Measurements from ENCODE around the gene SETBP1.
A peak's percentile ranks its signal among the peaks of the same experiment; 100 is the strongest.

The SETBP1 gene

DNA sequence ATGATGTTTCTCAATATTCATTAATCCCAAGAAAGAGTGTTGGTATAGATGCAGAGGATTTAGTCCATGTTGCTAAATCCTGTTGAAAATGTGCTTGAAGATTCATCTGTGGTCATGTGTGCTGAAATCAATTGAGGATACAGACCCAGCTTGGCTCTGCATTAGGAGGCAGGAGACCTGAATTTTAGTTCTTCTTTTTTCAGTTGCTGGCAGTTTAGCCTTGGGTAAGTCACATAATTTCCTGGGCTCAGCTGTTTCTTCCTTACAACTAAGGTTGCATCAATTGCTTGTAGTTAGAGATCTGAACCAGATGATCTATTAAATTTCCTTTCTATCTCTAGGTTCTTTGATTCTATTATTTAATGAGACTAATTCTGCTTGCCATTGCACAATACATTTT is 54.4 kb downstream of the SETBP1 start:
- DNase-seq = no peak
- Mint-ChIP-seq H3K36me3 (peaks cover 67 to 78% of the 10 kb centered on the region in 2 donors), H3K27me3 (no peaks in the 10 kb centered on the region), H3K27ac (peak overlapping the region; percentile 48), H3K4me1 (peaks cover 64 to 79% of the 10 kb centered on the region in 2 donors), H3K9me3 (peaks cover 5% of the 10 kb centered on the region in 2 donors), H3K4me3 (no peak overlapping the region)
- no peak for ATAC-seq (replicated peaks)

DNA sequence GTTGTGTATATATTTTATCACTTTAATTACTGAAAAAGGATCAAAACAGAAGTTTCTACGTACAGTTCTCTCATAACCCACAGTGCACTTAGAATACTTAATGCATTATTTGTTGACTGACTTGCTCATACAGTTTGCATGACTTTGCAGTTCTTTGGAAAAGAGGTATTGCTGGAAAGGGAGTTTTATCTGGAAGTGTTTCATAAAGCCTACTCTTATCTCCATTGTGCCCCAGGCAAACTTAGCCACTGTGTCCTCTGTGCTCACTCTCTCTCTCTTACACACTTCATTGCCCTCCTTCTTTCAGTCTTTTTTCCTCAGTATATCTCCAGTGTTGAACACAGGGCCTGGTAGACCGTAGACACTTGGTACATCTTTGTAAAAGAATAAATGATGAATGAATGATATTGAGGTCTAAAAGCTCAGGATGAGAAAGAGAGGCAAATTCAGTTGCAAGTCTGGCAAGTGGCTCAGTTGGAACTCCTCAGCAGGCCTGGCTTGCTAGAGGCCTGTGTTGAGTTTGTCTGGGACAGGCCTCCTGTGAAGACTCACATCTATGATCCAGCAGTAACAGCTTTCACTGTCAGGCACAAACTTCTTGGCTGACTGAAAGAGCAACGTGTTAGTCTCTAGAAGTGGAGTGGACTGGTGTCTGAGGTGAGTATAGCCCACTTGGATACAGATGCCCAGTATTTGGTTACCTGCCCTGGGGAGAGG is 56.1 kb downstream of the SETBP1 start:
- Mint-ChIP-seq H3K4me3 (no peak overlapping the region), H3K4me1 (peaks cover 56 to 73% of the 10 kb centered on the region in 2 donors)

DNA sequence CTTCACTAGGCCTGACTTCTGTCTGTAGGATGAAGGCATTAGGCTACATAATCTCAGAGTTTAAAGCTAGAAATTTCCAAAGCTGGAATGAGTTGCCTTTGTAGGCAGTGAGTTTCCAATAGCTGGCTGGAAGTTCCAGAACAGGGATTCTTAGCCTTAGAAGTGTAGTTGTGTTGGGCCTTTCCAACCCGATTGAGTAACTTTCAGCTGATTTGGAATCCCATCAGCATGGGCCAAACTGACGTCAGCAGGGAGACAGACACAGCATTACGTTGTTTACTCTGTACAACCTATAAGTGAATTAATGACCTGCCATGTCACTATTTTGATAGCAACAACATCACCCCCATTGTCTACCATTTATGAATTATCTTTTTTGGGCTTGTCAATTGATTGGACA is 56.9 kb downstream of the SETBP1 start:
- H3K4me1 Mint-ChIP-seq = peaks cover 55 to 73% of the 10 kb centered on the region in 2 donors
- H3K27me3 Mint-ChIP-seq = no peaks in the 10 kb centered on the region
- peaks cover 52 to 74% of the 10 kb centered on the region in 2 donors for H3K36me3 Mint-ChIP-seq
- ATAC-seq (replicated peaks) = no peak
- no peak overlapping the region for H3K4me3 Mint-ChIP-seq
- no peak for DNase-seq
- H3K27ac Mint-ChIP-seq = no peak overlapping the region
- no peaks in the 10 kb centered on the region for H3K9me3 Mint-ChIP-seq

More for the DNA sequence above, 56.1 kb downstream of the SETBP1 start:
- H3K27me3 Mint-ChIP-seq = no peaks in the 10 kb centered on the region
- ATAC-seq (replicated peaks) = no peak
- peaks cover 57 to 76% of the 10 kb centered on the region in 2 donors for H3K36me3 Mint-ChIP-seq
- H3K27ac Mint-ChIP-seq = peak overlapping the region; percentile 10
- H3K9me3 Mint-ChIP-seq = no peaks in the 10 kb centered on the region
- DNase-seq = no peak

DNA sequence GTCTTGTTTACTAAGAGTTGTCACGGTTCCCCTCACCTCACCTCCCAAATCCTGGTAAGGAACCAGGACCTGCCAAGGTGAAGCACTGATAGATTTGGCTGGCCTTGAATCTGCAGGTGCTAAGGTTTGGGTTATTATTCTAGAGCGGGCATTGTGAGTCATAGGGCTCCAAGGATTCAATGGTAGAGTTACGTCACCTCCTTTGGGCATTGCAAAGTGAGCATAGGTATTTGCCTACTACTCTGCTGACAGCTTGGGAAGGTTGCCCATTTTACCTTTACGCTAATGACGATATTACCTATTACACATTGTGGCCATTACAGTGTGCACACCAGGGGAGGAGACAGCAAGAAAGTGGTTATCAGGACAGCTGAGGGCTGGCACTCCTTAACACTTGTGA is 59.3 kb downstream of the SETBP1 start:
- Mint-ChIP-seq H3K4me3 (no peak overlapping the region), H3K9me3 (no peaks in the 10 kb centered on the region), H3K36me3 (peaks cover 54 to 80% of the 10 kb centered on the region in 2 donors), H3K27me3 (no peaks in the 10 kb centered on the region), H3K27ac (no peak overlapping the region), H3K4me1 (peaks cover 43 to 61% of the 10 kb centered on the region in 2 donors)
- no peak for DNase-seq
- no peak for ATAC-seq (replicated peaks)

GRCh38 chr18:44741085-44741484 is 60.4 kb downstream of the SETBP1 start:
- Mint-ChIP-seq H3K4me3 (no peak overlapping the region), H3K27me3 (no peaks in the 10 kb centered on the region), H3K27ac (no peak overlapping the region), H3K9me3 (peaks cover 0 to 1% of the 10 kb centered on the region in 2 donors), H3K4me1 (peaks cover 41 to 61% of the 10 kb centered on the region in 2 donors), H3K36me3 (peaks cover 56 to 81% of the 10 kb centered on the region in 2 donors)
- DNase-seq (no peak), ATAC-seq (replicated peaks) (no peak)

DNA sequence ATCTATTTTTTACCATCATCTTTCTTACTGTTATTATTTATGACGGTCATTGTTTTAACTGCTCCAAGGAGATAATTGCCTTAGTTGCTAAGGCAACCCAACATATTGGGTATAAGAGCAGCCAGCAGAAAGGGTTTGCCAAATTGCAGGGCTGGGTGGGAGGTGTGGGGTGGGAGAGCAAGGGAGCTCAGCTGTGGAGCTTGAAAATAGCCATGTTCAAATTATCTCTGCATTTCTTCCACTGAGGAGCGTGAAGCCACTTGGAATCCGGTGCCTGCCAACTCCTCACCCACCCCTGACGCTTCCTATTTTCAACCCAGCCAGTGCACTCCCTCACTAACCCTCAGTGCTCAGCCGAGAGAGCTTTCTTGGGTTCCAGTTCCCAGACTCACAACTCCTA is 60.8 kb downstream of the SETBP1 start:
- H3K27ac Mint-ChIP-seq = peak overlapping the region; percentile 56

DNA sequence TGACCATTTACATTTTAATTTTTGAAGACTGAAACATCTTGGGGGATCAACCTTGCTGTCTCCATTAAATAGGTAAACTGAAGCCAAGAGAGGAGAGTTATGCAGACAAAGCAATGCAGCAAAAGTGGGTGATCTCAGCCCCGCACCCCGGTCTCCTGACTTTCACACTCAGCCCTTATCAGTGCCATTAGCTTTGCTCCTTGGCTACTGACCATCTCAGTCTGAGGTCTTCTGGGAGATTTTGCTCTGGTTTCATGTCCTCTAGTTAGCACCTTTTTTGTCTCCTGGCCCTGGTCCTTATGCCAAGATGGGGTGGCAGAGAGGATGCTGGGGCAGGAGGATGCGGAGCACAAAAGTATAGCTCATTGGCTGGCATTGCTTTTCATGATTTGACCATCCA is 61.4 kb downstream of the SETBP1 start:
- Mint-ChIP-seq H3K36me3 (peaks cover 51 to 82% of the 10 kb centered on the region in 2 donors), H3K4me3 (no peak overlapping the region), H3K4me1 (peaks cover 43 to 64% of the 10 kb centered on the region in 2 donors), H3K27ac (no peak overlapping the region), H3K9me3 (peaks cover 0 to 1% of the 10 kb centered on the region in 2 donors), H3K27me3 (no peaks in the 10 kb centered on the region)
- ATAC-seq (replicated peaks) = no peak
- no peak for DNase-seq

More for the DNA sequence above, 60.8 kb downstream of the SETBP1 start:
- Mint-ChIP-seq H3K9me3 (peaks cover 0 to 1% of the 10 kb centered on the region in 2 donors), H3K4me3 (no peak overlapping the region), H3K27me3 (no peaks in the 10 kb centered on the region), H3K4me1 (peaks cover 42 to 64% of the 10 kb centered on the region in 2 donors), H3K36me3 (peaks cover 56 to 84% of the 10 kb centered on the region in 2 donors)
- ATAC-seq (replicated peaks) (no peak), DNase-seq (no peak)

DNA sequence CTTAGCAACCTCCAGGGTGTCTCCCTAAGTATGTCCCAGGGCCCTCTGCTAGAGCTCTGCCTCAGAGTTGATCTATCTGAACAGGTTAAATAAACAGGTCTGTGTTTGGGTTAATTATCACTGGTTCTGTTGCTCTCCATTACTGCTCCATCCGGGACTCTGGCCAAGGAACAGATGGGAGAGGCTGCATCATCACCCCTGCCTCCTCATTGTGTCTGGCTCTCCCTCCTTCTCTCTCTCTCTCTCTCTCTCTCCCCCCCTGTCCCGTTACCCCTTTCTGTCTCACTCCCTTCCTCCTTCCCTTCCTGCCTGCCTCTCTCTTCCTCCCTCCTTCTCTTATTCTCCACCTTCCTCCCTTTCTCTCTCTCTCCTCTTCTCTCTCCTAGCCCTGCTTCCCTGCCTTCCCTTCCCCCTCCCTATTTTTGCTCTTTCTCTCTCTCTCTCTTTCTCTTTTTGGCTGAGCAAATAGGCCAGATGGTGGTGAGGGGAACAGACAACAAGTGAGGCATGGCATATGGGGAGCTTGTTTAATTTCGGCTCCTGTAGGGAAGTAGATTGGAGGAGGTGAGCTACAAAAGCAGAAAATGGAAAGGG is 62.1 kb downstream of the SETBP1 start:
- no peak for DNase-seq
- H3K27me3 Mint-ChIP-seq = no peaks in the 10 kb centered on the region

DNA sequence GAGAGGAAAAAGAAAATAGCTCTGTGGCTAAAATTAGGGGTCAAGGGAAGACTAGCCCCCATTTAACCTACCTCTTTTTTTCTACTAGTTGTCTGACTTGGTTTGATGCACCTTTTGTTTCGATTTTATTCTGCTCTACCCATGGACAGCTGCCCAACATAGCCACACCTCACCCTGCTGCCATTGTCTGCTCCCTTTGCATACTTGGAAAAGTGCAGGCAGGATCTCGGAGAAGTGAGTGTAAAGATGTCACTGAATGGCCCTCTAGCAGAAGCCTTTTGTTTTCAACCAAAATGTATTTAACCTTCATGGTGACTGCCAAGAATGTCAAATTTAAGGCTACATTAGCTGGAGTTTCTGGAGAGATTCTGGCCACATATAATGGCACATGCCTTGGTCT is 62.9 kb downstream of the SETBP1 start:
- peaks cover 53 to 82% of the 10 kb centered on the region in 2 donors for H3K36me3 Mint-ChIP-seq
- DNase-seq (no peak), ATAC-seq (replicated peaks) (no peak)
- H3K27ac Mint-ChIP-seq = no peak overlapping the region
- peaks cover 0 to 1% of the 10 kb centered on the region in 2 donors for H3K9me3 Mint-ChIP-seq
- H3K4me3 Mint-ChIP-seq = no peak overlapping the region
- H3K4me1 Mint-ChIP-seq = peaks cover 56 to 79% of the 10 kb centered on the region in 2 donors
- no peaks in the 10 kb centered on the region for H3K27me3 Mint-ChIP-seq

More for the DNA sequence above, 62.1 kb downstream of the SETBP1 start:
- no peak for ATAC-seq (replicated peaks)
- H3K27ac Mint-ChIP-seq = peak overlapping the region; percentile 26
- H3K4me1 Mint-ChIP-seq = peaks cover 48 to 71% of the 10 kb centered on the region in 2 donors
- peaks cover 50 to 80% of the 10 kb centered on the region in 2 donors for H3K36me3 Mint-ChIP-seq
- no peak overlapping the region for H3K4me3 Mint-ChIP-seq
- H3K9me3 Mint-ChIP-seq = peaks cover 0 to 1% of the 10 kb centered on the region in 2 donors

DNA sequence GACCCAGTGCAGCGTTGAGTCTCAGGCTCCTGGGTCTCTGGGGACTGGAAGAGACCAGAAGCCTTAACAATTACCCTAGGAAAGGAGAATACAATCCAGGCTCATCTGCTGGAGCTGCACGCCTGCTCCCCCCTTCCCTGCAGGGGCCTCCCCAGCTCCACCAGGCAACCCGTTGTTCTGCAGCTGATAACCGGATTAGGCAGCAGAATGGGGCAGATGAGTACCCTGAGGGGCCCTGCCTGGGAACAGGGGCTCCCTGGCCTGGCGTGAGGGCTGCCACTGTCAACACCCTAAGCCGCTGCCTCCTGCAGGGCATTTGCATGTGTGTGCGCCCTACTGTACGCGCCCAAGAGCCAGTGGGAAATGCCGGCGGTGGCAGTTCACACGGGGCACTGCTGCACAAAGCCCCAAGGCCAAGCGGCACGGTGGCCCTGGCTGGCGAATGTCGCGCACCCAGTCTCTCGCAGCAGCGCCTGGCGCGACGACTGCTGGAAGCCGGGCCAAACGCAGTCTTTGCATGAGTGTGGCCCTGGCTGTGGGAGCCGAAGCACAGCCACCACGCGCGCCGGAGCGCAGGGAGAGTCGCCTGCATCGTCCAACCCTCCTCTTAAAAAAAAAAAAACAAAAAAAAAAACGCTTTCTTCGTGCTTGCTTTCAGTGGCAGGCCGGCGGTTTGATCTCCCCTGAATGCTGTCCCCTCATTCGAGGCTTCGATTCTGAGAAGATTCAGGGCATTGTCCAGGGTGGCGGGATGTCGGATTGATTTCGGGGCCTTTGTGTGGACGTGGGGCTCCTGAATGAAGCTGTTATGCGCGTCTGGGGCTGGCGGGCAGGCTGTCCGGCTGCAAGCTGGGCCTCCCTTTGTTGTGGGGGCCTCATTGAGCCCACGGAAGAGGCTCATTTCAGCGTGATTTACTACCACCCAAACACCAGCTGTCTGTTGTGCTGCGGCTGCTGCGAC is 63.8 kb downstream of the SETBP1 start:
- peaks cover 54 to 84% of the 10 kb centered on the region in 2 donors for H3K36me3 Mint-ChIP-seq
- H3K9me3 Mint-ChIP-seq = peaks cover 0 to 1% of the 10 kb centered on the region in 2 donors
- no peak for ATAC-seq (replicated peaks)
- H3K27me3 Mint-ChIP-seq = no peaks in the 10 kb centered on the region
- no peak overlapping the region for H3K27ac Mint-ChIP-seq
- no peak overlapping the region for H3K4me3 Mint-ChIP-seq
- DNase-seq = no peak
- peaks cover 63 to 82% of the 10 kb centered on the region in 2 donors for H3K4me1 Mint-ChIP-seq

DNA sequence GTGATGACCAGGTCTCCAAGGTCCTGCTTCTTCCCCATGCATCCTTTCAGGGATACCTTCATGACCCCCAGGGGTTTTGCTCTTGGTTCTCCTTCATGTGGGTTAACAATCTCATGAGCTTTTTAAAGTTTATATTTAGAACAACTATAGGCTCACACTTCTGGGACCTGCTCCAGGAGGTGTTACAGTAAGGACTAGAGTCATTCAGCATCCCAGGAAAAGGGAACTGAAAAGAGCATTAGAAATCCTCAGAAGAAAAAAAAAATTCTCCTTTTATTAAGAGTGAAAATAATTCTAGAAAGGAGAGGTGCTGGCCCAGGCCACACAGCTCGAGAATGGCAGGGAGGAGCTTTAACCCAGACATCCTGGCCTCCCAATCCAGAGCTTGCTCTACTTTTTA is 66.5 kb downstream of the SETBP1 start:
- H3K4me1 Mint-ChIP-seq = peaks cover 63 to 88% of the 10 kb centered on the region in 2 donors
- peaks cover 4 to 5% of the 10 kb centered on the region in 2 donors for H3K9me3 Mint-ChIP-seq
- ATAC-seq (replicated peaks) (peak; percentile 45 to 63), DNase-seq (no peak)
- no peak overlapping the region for H3K27ac Mint-ChIP-seq
- no peaks in the 10 kb centered on the region for H3K27me3 Mint-ChIP-seq
- peak overlapping the region in 1 of 2 donors; percentile 7 for H3K4me3 Mint-ChIP-seq
- peaks cover 48 to 75% of the 10 kb centered on the region in 2 donors for H3K36me3 Mint-ChIP-seq

DNA sequence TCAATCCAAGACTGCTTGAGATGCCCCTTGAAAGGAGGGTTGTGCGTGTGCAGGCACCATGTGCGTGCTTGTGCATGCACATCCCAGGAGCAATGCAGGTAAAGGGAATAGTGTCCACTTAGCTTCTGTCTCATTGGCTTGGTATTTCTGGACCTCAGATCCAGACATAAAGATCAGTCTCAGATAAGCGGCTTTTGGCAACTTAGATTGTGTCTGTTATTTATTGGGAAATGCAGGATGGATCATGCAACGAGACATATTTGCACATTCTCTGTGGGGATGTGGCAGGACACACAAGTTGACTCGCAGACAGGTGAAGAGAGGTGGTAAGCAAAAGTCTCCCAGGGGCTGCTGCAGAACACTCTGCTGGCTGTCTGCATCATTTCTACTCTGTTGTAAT is 67.9 kb downstream of the SETBP1 start:
- H3K27me3 Mint-ChIP-seq = no peaks in the 10 kb centered on the region
- peaks cover 62 to 88% of the 10 kb centered on the region in 2 donors for H3K4me1 Mint-ChIP-seq

GRCh38 chr18:44750774-44751173 is 70.1 kb downstream of the SETBP1 start:
- Mint-ChIP-seq H3K4me1 (peaks cover 72 to 100% of the 10 kb centered on the region in 2 donors), H3K27me3 (no peaks in the 10 kb centered on the region), H3K36me3 (peaks cover 49 to 75% of the 10 kb centered on the region in 2 donors), H3K27ac (peak overlapping the region; percentile 86), H3K4me3 (peak overlapping the region; percentile 11 to 43), H3K9me3 (peaks cover 4 to 6% of the 10 kb centered on the region in 2 donors)
- DNase-seq (no peak), ATAC-seq (replicated peaks) (peak; percentile 41 to 51)

More for the DNA sequence above, 67.9 kb downstream of the SETBP1 start:
- no peak overlapping the region for H3K4me3 Mint-ChIP-seq
- H3K27ac Mint-ChIP-seq = no peak overlapping the region
- peaks cover 54 to 77% of the 10 kb centered on the region in 2 donors for H3K36me3 Mint-ChIP-seq
- DNase-seq (no peak), ATAC-seq (replicated peaks) (no peak)
- H3K9me3 Mint-ChIP-seq = peaks cover 4 to 6% of the 10 kb centered on the region in 2 donors

GRCh38 chr18:44754567-44754966 is 73.9 kb downstream of the SETBP1 start:
- H3K36me3 Mint-ChIP-seq = peaks cover 48 to 76% of the 10 kb centered on the region in 2 donors
- H3K4me1 Mint-ChIP-seq = peaks cover 70 to 99% of the 10 kb centered on the region in 2 donors
- H3K9me3 Mint-ChIP-seq = peaks cover 4 to 11% of the 10 kb centered on the region in 2 donors
- no peaks in the 10 kb centered on the region for H3K27me3 Mint-ChIP-seq
- DNase-seq (no peak), ATAC-seq (replicated peaks) (no peak)
- no peak overlapping the region for H3K4me3 Mint-ChIP-seq
- H3K27ac Mint-ChIP-seq = no peak overlapping the region
